NCI-H460 (cell line): Measurements from ENCODE around the gene ZBTB8OS. TPM values are rescaled to one million over a fixed set of nuclear protein-coding genes. Genes with fewer than 3 reads are reported as not detected.
A peak's percentile ranks its signal among the peaks of the same experiment; 100 is the strongest.
"Not testable (repeated sequence)": the region's sequence is repeated elsewhere in the genome, so short reads cannot be mapped to it uniquely, and the experiment has no call there.

ENCODE experiments used
- DNase-seq: peaks from one replicate; pipeline ENCODE4 v3.0.0-alpha.2; 2016; ENCODE audit warnings: low read depth; ENCODE audit errors: extremely low read depth
- total RNA-seq: library from RNA; depleted of rRNA; stranded (reverse); fragments of >200 nt; shearing (Covaris generic); gene quantifications from 2 replicates; pipeline ENCODE4 v1.2.3, GENCODE V29; 2014

The ZBTB8OS gene
- total RNA-seq, 1 experiment from 2014 or later = 66.8 TPM

DNA sequence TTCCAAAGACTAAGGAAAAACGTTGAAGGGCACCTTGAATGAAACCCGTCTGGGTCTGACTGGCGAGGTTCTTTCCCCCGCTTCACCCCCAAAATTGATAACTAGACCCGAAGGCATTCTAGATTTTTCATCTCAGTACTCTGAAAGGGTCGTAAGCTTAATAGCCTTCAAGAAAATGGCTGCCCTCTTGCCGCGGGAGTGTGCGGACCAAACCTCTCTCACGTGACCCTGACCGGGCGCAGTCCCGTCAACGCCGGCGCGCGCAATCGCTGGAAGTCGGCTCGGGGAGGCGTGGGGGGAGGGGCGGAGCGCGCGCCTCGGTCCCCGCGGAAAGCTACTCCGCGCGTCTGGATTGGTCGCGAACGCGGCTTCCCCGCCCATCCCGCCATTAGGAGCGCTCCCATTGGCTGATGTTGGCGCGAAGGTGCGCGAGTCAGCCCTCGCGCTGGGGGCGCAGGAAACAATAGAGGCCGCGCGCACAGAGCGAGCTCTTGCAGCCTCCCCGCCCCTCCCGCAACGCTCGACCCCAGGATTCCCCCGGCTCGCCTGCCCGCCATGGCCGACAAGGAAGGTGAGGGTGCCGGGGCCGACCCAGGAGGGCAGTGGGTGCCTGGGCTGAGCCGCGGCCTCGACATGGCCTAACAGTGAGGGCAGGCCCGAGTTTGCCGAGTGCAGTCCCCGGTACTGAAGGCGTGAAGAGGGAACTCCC, 556 bp upstream of the ZBTB8OS start, which contains the start of gene RBBP4:
TSS of gene RBBP4 (plus strand) at position 457 of the 709 bp plus-strand sequence. CDS start at position 556, 99 bp downstream.
- peak; percentile 91 for DNase-seq

DNA sequence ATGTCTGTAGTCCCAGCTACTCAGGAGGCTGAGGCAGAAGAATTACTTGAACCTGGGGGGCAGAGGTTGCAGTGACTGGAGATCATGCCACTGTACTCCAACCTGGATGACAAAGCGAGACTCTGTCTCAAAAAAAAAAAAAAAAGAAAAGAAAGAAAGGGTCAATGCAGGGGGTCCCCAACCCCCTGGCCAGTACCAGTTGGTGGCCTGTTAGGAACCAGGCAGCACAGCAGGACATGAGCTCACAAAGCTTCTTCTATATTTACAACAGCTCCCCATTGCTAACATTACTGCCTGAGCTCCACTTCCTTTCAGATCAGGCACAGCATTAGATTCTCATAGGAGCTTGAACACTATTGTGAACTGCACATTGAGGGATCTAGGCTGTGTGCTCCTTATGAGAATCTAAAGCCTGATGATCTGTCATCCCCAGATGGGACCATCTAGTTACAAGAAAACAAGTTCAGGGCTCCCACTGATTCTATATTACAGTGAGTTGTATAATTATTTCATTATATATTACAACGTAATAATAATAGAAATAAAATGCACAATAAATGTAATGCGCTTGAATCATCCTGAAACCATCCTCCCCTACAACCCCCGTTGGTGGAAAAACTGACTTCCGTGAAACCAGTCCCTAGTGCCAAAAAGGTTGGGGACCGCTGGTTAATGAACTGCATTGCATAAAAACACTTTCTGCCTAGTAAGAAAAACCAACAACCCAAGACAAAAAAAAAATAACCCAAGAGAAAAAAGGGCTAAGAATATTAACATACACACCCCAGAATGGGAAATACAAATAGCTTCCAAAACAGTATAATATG, 2.8 kb downstream of the ZBTB8OS start:
- no peak for DNase-seq

GRCh38 chr1:32644426-32644825, 5.9 kb downstream of the ZBTB8OS start:
- no peak for DNase-seq

DNA sequence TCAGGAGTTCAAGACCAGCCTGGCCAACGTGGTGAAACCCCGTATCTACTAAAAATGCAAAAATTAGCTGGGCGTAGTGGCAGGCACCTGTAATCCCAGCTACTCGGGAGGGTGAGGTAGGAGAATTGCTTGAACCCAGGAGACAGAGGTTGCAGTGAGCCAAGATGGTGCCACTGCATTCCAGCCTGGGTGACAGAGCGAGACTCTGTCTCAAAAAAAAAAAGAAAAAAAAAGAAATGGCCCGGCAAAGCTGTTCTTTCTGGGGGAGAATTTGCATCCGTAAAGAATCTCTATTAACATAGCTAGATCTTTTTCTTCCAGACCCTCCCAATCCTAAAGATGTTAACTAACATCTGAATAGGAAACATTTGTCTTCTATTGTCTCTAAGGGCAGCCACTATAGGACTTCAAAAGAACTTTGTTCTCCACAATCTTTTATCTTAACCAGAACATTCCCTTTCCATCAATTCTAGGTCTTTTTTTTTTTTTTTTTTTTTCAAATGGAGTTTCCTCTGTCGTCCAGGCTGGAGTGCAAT, 8.0 kb downstream of the ZBTB8OS start:
- not testable (repeated sequence) for DNase-seq

DNA sequence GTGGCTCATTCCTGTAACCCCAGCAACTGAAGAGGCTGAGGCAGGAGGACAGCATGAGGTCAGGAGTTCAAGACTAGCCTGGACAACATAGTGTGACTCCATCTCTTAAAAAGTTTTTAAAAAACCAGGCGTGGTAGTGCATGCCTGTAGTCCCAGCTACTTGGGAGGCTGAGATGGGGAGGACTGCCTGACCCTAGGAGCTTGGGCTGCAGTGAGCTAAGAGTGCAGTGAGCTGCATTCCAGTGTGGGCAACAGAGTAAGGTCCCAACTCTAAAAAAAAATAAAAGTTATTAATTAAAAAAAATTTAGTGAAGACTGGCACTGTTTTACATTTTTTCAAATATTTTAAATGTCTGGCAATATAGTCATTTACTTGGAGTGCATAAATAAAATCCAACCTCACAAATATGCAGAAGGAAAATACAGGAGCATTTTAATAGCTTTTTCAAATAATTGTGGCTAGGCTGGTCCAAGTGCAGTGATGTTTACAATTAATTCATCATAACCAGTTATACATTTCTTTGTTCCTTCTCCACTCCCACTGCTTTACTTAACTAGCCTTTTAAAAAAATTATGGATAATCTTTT, 10.8 kb downstream of the ZBTB8OS start:
- DNase-seq = no peak

DNA sequence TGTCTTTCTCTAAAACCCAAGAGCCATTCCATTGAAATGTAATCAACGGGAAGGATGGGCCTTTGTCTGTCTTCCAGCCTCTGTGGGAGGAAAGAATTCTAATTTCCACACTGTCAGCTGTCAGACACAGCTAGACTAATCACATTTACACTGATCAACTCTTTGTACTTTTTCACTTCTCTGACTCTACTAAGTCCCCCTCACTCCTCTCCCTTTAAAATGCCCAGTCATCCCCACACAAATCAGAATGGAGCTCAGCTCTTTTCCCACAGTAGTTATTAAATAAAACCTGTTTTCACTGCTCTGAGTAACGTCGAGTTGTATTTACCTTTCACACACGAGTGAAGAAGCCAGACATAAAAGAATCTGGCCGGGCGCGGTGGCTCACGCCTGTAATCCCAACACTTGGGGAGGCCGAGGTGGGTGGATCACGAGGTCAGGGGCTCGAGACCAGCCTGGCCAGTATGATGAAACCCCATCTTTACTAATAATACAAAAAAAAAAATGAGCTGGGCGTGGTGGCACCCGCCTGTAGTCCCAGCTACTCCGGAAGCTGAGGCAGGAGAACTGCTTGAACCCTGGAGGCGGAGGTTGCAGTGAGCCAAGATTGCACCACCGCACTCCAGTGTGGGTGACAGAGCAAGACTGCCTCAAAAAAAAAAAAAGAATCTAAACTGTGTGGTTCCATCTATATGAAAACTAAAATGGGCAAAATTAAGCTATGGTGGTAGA, 13.3 kb downstream of the ZBTB8OS start:
- DNase-seq = peak; percentile 62

GRCh38 chr1:32635508-32636277, 14.7 kb downstream of the ZBTB8OS start:
- no peak for DNase-seq

GRCh38 chr1:32632829-32633228, 17.5 kb downstream of the ZBTB8OS start:
- no peak for DNase-seq

DNA sequence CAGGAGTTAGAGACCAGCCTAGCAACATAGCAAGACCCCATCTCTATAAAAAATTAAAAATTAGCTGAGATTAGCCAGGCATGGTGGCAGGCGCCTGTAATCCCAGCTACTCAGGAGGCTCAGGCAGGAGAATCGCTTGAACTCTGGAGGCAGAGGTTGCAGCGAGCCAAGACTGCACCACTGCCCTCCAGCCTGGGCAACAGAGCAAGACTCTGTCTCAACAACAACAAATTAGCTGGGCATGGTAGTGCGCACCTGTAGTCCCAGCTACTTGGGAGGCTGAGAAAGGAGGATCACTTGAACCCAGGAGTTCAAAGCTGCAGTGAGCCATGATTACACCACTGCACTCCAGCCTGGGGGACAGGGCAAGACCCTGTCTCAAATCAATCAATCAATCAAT, 20.2 kb downstream of the ZBTB8OS start:
- not testable (repeated sequence) for DNase-seq

- no peak for DNase-seq
These were observed 22.7 kb downstream of the ZBTB8OS start for GRCh38 chr1:32627596-32628162.

GRCh38 chr1:32626176-32626575, 24.2 kb downstream of the ZBTB8OS start:
- DNase-seq = no peak

- no peak for DNase-seq
These were observed 26.6 kb downstream of the ZBTB8OS start for GRCh38 chr1:32623775-32624174.

GRCh38 chr1:32622806-32623681, 27.3 kb downstream of the ZBTB8OS start:
- no peak for DNase-seq

DNA sequence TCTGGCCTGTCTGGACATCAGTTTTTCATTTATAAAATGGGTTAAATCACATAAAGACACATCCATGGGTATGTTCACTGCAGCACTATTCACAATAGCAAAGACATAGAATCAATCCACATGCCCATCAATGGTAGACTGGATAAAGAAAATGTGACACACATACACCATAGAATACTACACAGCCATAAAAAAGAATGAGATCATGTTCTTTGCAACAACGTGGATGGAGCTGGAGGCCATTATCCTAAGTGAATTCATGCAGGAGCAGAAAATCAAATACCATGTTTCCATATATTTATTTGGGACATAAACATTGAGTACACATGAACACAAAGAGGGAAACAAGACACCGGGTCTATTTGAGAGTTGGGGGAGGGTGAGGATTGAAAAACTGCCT, 28.1 kb downstream of the ZBTB8OS start:
- DNase-seq = no peak

DNA sequence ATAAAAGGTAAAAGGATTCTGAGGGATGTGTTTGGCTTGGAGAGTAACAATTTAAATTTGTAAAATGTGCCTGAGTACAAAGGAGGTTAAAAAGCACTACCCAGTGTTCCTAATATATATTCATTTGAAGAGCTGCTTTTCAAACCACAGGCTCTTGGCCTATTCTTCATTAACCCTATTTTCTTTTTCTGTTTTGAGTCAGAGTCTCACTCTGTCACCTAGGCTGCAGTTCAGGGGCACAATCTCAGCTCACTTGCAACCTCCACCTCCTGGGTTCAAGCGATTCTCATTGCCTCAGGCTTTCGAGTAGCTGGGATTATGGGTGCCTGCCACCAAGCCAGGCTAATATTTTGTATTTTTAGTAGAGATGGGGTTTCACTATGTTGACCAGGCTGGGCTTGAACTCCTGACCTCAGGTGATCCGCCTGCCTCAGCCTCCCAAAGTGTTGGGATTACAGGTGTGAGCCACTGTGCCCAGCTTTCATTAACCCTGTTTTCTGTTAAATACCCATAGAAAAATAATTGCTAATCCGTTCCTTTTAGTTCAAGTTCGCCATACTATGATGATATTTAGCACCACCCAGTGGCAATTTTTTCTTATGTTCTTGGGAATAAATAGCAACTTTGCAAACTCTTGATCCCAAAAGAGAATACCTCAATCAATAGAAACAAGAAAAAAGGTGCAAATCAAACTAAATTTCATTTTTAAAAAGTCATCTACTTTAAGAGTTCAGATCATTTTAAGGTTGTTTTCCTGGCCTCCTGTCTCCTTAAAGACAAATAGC, 30.5 kb downstream of the ZBTB8OS start:
- DNase-seq = no peak

DNA sequence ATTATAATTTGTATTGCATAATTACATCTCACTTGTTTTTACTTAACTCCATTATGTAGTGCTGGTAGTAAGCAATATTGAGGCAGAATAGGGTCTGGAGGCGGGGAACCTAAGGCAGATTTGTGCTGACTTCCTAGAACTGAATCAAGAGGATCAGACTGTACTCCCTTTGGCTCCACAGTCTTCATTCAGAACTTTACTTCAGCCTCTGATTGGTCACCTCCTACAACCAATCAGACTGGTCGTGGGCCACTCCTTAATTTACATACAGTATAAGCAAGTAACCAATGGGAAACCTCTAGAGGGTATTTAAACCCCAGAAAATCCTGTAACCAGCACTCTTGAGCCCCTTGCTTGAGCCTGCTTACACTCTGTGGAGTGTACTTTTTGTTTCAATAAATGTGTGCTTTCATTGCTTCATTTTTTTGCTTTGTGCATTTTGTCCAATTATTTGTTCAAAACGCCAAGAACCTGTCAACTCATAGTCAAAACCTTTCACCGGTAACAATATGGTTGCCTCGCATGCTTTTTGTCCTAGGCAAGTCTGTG, 31.6 kb downstream of the ZBTB8OS start:
- no peak for DNase-seq

DNA sequence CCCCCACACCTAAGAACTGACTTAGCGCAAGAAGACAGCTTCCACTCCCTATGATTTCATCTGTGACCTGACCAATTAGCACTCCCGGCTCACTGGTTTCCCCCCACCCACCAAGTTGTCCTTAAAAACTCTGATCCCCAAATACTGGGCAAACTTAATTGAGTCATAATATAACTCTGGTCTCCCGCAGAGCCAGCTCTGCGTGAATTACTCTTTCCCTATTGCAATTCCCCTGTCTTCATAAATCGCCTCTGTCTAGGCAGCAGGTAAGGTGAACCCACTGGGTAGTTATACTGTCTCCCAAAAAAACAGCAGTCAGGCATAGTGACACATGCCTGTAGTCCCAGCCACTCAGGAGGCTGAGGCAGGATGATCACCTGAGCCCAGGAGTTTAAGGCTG, 36.9 kb downstream of the ZBTB8OS start:
- no peak for DNase-seq
